HCT116 (cell line): ENCODE measurements around the gene CAMSAP3. TPM values are rescaled to one million over a fixed set of nuclear protein-coding genes. Genes with fewer than 3 reads are reported as not detected.

Experiments used
- ATAC-seq: fragments of 200-7000 bp; cut with Tn5 transposase; 2 replicates; pipeline ENCODE4 v1.9.1; 2020; ENCODE audit warnings: mild to moderate bottlenecking, moderate library complexity
- BruUV-seq: library from RNA; stranded (reverse); fragments of 400-500 nt; replicated peaks from 2 replicates; lab custom pipeline; 2021; lab: Mats Ljungman, UMichigan
- CTCF ChIA-PET: fragments of 300-600 bp; sonication (Branson Sonifier 250); formaldehyde crosslinking; loops from one replicate; lab custom pipeline; 2021; ENCODE audit warnings: antibody characterized with exemption; lab: Charles Lee
- POLR2A ChIA-PET: fragments of 300-600, 350-600 bp; sonication (Branson Sonifier 250); formaldehyde crosslinking; loops from one replicate; lab custom pipeline; 2021; ENCODE audit warnings: antibody characterized with exemption; lab: Charles Lee
- RAD21 ChIA-PET, 2 experiments: fragments of 300-600 bp; sonication (Branson Sonifier 250); formaldehyde crosslinking; loops; one replicate each; lab custom pipeline; 2023; ENCODE audit warnings: low total read pairs in 2 of 2; ENCODE audit not compliant: uncharacterized antibody in 2 of 2, unreplicated experiment in 2 of 2, low non-redundant PET in 1 of 2; lab: Charles Lee
- DNase-seq: peaks from one replicate; pipeline ENCODE4 v3.0.0-alpha.2; 2010; ENCODE audit warnings: low read depth, low spot score
- H2AFZ ChIP-seq: fragments of 200-600 bp; shearing (Covaris generic), sonication (generic); 2 replicates; pipeline ENCODE4 v1.6.1; 2017; ENCODE audit warnings: low read depth, mixed run types, mixed read lengths, antibody characterized with exemption, low read length; ENCODE audit not compliant: poor library complexity, severe bottlenecking
- H3K27ac ChIP-seq: 2 replicates; pipeline ENCODE4 v1.5.1; 2012; ENCODE audit warnings: low read depth, low read length
- H3K27me3 ChIP-seq: fragments of 200-600 bp; sonication (generic); 2 replicates; pipeline ENCODE4 v1.6.1; 2016; ENCODE audit warnings: mixed run types, low read length, mixed read lengths; ENCODE audit not compliant: insufficient read depth
- H3K36me3 ChIP-seq, 2 experiments: fragments of 200-500 bp in 1 of 2; fragments of 200-600 bp in 1 of 2; sonication (Bioruptor generic) in 1 of 2; sonication (generic) in 1 of 2; 2 replicates each; pipeline versions ENCODE4 v1.5.1 to v1.6.1; 2014 to 2016; ENCODE audit warnings: low read length in 2 of 2, inconsistent platforms in 1 of 2, mixed read lengths in 1 of 2, mixed run types in 1 of 2; ENCODE audit not compliant: insufficient read depth in 2 of 2, control insufficient read depth in 1 of 2
- H3K4me1 ChIP-seq, 2 experiments: fragments of 200-600 bp in 1 of 2; sonication (generic) in 1 of 2; 2 replicates each; pipeline versions ENCODE4 v1.5.1 to v1.6.1; 2012 to 2017; ENCODE audit warnings: low read length in 2 of 2, inconsistent platforms in 1 of 2, mild to moderate bottlenecking in 1 of 2, mixed read lengths in 1 of 2, mixed run types in 1 of 2, moderate library complexity in 1 of 2; ENCODE audit not compliant: insufficient read depth in 2 of 2, control insufficient read depth in 1 of 2
- H3K4me2 ChIP-seq: fragments of 200-600 bp; sonication (generic); 2 replicates; pipeline ENCODE4 v1.6.1; 2017; ENCODE audit warnings: mixed run types, low read length, mixed read lengths
- H3K4me3 ChIP-seq, 2 experiments: fragments of 200-600 bp in 1 of 2; sonication (generic) in 1 of 2; replicated peaks in 1 of 2; 2 replicates each; pipeline ENCODE4 v1.5.1; 2011 to 2016; ENCODE audit warnings: low read length in 2 of 2, control low read depth in 1 of 2, low read depth in 1 of 2, mild to moderate bottlenecking in 1 of 2, mixed read lengths in 1 of 2, mixed run types in 1 of 2
- H3K79me2 ChIP-seq: fragments of 200-600 bp; sonication (generic); 2 replicates; pipeline ENCODE4 v1.6.1; 2017; ENCODE audit warnings: mild to moderate bottlenecking, mixed run types, low read length, moderate library complexity, mixed read lengths; ENCODE audit not compliant: insufficient read depth
- H3K9ac ChIP-seq: fragments of 200-600 bp; sonication (generic); 2 replicates; pipeline ENCODE4 v1.6.1; 2016; ENCODE audit warnings: low read length, mixed read lengths
- H3K9me2 ChIP-seq: fragments of 200-600 bp; sonication (generic), shearing (Covaris generic); 2 replicates; pipeline ENCODE4 v1.6.1; 2017; ENCODE audit warnings: mixed run types, mild to moderate bottlenecking, moderate library complexity; ENCODE audit not compliant: insufficient read depth
- H3K9me3 ChIP-seq, 2 experiments: fragments of 200-500 bp in 1 of 2; fragments of 200-600 bp in 1 of 2; sonication (Bioruptor generic) in 1 of 2; sonication (generic) in 1 of 2; 2 replicates each; pipeline ENCODE4 v1.6.1; 2014 to 2017; ENCODE audit warnings: low read length in 2 of 2, mixed read lengths in 2 of 2, inconsistent platforms in 1 of 2, low read depth in 1 of 2, mild to moderate bottlenecking in 1 of 2, mixed run types in 1 of 2, moderate library complexity in 1 of 2; ENCODE audit not compliant: control insufficient read depth in 1 of 2, insufficient read depth in 1 of 2
- H4K20me1 ChIP-seq: fragments of 200-600 bp; sonication (generic), shearing (Covaris generic); 2 replicates; pipeline ENCODE4 v1.6.1; 2017; ENCODE audit warnings: mixed run types, mild to moderate bottlenecking, moderate library complexity; ENCODE audit not compliant: insufficient read depth
- ATF3 ChIP-seq: IDR thresholded peaks from 2 replicates; pipeline ENCODE4 v1.6.1; 2012
- CTCF ChIP-seq, 3 experiments: fragments of 200-600 bp in 1 of 3; sonication (generic) in 1 of 3; IDR thresholded peaks in 2 of 3; conservative IDR thresholded peaks in 1 of 3; 2 replicates each; pipeline ENCODE4 v1.5.1; 2012 to 2017; ENCODE audit warnings: low read depth in 2 of 3, low read length in 2 of 3, antibody characterized with exemption in 1 of 3, borderline replicate concordance in 1 of 3, control low read depth in 1 of 3, mild to moderate bottlenecking in 1 of 3, mixed read lengths in 1 of 3, mixed run types in 1 of 3, moderate library complexity in 1 of 3; ENCODE audit not compliant: insufficient read depth in 1 of 3
- EGR1 ChIP-seq: IDR thresholded peaks from 2 replicates; pipeline ENCODE4 v1.6.1; 2012; ENCODE audit warnings: low read depth
- ELF1 ChIP-seq: IDR thresholded peaks from 2 replicates; pipeline ENCODE4 v1.6.1; 2012; ENCODE audit warnings: low read depth, borderline replicate concordance
- EZH2phosphoT487 ChIP-seq: fragments of 200-600 bp; IDR thresholded peaks from 2 replicates; pipeline ENCODE4 v1.6.1; 2018; ENCODE audit warnings: antibody characterized with exemption, borderline replicate concordance
- FOSL1 ChIP-seq: IDR thresholded peaks from 2 replicates; pipeline ENCODE4 v1.6.1; 2012; ENCODE audit warnings: low read depth
- MAX ChIP-seq: IDR thresholded peaks from 2 replicates; pipeline ENCODE4 v1.6.1; 2012
- REST ChIP-seq: IDR thresholded peaks from 2 replicates; pipeline ENCODE4 v1.6.1; 2012; ENCODE audit warnings: low read depth
- SP1 ChIP-seq: IDR thresholded peaks from 2 replicates; pipeline ENCODE4 v1.6.1; 2012; ENCODE audit warnings: low read depth
- SRF ChIP-seq: IDR thresholded peaks from 2 replicates; pipeline ENCODE4 v1.6.1; 2012; ENCODE audit warnings: low read depth
- TCF7L2 ChIP-seq: IDR thresholded peaks from 2 replicates; pipeline ENCODE4 v1.7.0; 2011; ENCODE audit warnings: borderline replicate concordance, inconsistent platforms; ENCODE audit not compliant: insufficient read depth, insufficient read length; ENCODE audit errors: extremely low read depth
- ZFX ChIP-seq: fragments of 450-650 bp; IDR thresholded peaks from 2 replicates; pipeline ENCODE4 v1.6.1; 2017
- intact Hi-C: fragments of 100-400 bp; cut with micrococcal nuclease; formaldehyde crosslinking; loops from 2 replicates; pipeline ENCODE4 v1.10.0; 2022
- total RNA-seq: library from RNA; stranded (reverse); gene quantifications from one replicate; pipeline ENCODE4 v1.2.1, GENCODE V29; 2021; ENCODE audit not compliant: unreplicated experiment

CAMSAP3 gene
- total RNA-seq, 1 experiment from 2014 or later: 24.0 TPM

GRCh38 chr19:7646426-7646700, 50.7 kb downstream of the CAMSAP3 start:
- BruUV-seq: no TSS peak
- ChIA-PET CTCF (no interaction called here), POLR2A (no interaction called here), RAD21 (no interaction called here)
- intact Hi-C loops: no loop called here
- Histone ChIP-seq H3K9ac (no peak overlapping the region), H3K4me1 (peaks cover 0 to 13% of the 10 kb centered on the region in 2 experiments; a peak in 2 of 4 replicates), H3K4me2 (no peak overlapping the region), H3K27me3 (no peaks in the 10 kb centered on the region), H2AFZ (no peak overlapping the region), H3K79me2 (no peaks in the 10 kb centered on the region), H3K9me2 (no peaks in the 10 kb centered on the region), H3K27ac (no peak overlapping the region), H3K9me3 (no peaks in the 10 kb centered on the region), H3K4me3 (no peak overlapping the region), H3K36me3 (peaks cover 0 to 11% of the 10 kb centered on the region in 2 experiments; a peak in 1 of 4 replicates), H4K20me1 (no peaks in the 10 kb centered on the region)
- TF ChIP-seq SRF (no peak), CTCF (IDR thresholded peaks at IDR 0.05 in 2 of 3, conservative IDR thresholded peaks at IDR 0.05 in 1 of 3; ENCODE audit: borderline replicate concordance in 1 of 3, insufficient read depth in 1 of 3, low read depth in 2 of 3, low read length in 2 of 3) (no peak), ZFX (no peak), EGR1 (no peak), FOSL1 (no peak), REST (no peak), ELF1 (no peak), TCF7L2 (no peak), MAX (no peak), SP1 (no peak), EZH2phosphoT487 (no peak), ATF3 (no peak)
- ATAC-seq: no peak
- DNase-seq: no peak
